Omental fat pad (tissue), 4 donors: ENCODE data around the gene HMG20B. TPM values are rescaled to one million over a fixed set of nuclear protein-coding genes. Genes with fewer than 3 reads are reported as not detected.
"Not testable (repeated sequence)": the region's sequence is repeated elsewhere in the genome, so short reads cannot be mapped to it uniquely, and the experiment has no call there.

Experiments used
- ATAC-seq: fragments of 150-250 bp; one replicate; pipeline ENCODE4 v1.9.1; 2016; ENCODE audit warnings: mild to moderate bottlenecking, moderate library complexity; ENCODE audit not compliant: low FRiP score
- DNase-seq: peaks from one replicate; pipeline ENCODE4 v3.0.0-alpha.2; 2019; ENCODE audit warnings: low spot score
- CTCF ChIP-seq, 3 donors: fragments of 450-650 bp; IDR thresholded peaks; one replicate each; pipeline ENCODE4 v1.5.1; 2016 to 2017; ENCODE audit warnings: antibody characterized with exemption in 3 of 3, mild to moderate bottlenecking in 3 of 3, moderate library complexity in 2 of 3
- total RNA-seq, 4 donors: library from RNA; depleted of rRNA; stranded (reverse); fragments of >200 nt; gene quantifications; one replicate each; pipeline ENCODE4 v1.1.0, GENCODE V29; 2016

Gene HMG20B
- total RNA-seq, 4 donors from 2014 or later, result 60.4 to 95.8 (median 66.5) TPM

DNA sequence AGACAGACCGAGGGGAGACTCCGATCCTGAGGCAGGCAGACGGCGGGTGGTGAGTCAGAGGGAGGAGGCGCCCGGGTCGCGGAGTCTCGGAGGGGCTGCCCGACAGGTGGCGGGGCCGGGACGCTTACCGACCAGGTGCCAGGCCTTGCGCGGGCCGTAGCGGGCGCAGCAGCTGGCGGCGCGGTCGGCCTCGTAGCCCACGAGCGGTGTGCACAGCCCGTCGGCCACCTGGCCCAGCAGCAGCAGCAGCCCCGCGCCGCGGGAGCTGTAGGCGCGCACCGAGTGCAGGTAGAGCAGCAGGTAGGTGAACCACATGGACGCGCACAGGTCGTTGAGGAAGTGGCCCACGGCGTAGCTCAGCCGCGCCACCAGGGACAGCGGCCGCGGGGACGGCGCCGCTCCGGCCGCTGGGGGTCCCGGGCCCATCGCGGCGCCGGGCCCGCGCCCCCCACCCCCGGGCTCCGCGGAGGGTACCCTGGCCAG is 15.7 kb upstream of the HMG20B start:
- no peak for TF ChIP-seq CTCF (IDR thresholded peaks at IDR 0.05)
- DNase-seq (no peak), ATAC-seq (peak; percentile 56)

DNA sequence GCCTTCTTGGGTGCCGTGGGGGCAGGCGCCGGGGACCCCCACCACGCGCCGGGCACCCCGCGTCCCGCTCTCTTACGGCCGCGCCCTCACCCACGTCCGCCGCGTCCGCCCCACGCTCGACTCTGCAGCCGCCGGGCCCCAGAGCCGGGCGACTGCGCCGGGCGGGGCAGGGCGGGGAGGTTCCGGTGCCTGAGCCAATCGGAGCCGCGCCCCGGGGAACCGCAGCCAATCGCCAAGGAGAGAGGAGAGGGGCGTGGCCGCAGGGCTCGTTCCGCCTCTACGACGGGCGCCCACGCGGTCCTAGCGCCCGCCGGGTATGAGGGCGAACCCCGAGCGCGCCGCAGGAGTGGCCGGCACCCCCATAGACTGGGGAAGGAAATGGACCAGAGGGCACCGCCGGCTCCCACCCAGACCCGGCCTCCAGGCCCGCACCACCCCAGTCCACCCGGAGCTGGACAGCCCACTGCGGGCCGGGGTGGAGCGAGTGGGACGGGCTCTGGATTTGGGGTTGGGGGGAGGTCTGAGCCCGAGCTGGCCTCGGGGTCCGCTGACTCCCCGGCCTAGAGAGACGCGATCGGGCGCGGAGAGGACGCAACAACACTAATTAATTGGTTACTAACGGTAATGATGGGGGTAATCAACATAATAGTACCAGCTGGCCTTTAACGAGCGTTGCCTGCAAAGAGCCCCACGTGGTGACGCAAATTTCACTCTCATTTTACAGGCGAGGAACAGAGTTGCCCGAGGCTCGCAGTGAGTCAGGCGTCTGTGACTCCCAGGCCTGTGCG is 15.1 kb upstream of the HMG20B start, which contains the start of gene MFSD12:
Gene MFSD12 (minus strand): TSS at position 126 of the 788 bp plus-strand sequence. CDS start 183 bp downstream, outside the sequence.
- DNase-seq (peak; percentile 66), ATAC-seq (peak; percentile 97)
- TF ChIP-seq CTCF (IDR thresholded peaks at IDR 0.05), result no peak

GRCh38 chr19:3563709-3564524 is 8.8 kb upstream of the HMG20B start:
- no peak for DNase-seq
- ATAC-seq, result no peak
- TF ChIP-seq CTCF (IDR thresholded peaks at IDR 0.05), result no peak

DNA sequence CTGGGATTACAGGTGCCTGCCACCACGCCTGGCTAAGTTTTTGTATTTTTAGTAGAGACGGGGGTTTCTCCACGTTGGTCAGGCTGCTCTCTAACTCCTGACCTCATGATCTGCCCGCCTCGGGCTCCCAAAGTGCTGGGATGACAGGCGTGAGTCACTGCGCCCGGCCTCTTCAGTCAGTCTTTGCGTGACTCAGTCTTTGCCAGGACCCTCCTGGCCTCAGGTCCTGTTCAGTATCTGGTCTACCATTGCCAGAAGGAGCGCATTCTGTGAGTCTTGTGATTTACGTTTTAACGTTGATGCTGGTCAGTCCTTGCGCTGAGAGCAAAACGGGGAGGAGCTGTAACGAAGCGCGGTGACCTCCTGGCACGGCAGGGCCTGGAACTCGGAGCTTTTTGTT is 7.6 kb upstream of the HMG20B start:
- no peak for TF ChIP-seq CTCF (IDR thresholded peaks at IDR 0.05)
- ATAC-seq, result no peak
- no peak for DNase-seq

GRCh38 chr19:3570042-3570441 is 2.7 kb upstream of the HMG20B start:
- not testable (repeated sequence) for ATAC-seq

DNA sequence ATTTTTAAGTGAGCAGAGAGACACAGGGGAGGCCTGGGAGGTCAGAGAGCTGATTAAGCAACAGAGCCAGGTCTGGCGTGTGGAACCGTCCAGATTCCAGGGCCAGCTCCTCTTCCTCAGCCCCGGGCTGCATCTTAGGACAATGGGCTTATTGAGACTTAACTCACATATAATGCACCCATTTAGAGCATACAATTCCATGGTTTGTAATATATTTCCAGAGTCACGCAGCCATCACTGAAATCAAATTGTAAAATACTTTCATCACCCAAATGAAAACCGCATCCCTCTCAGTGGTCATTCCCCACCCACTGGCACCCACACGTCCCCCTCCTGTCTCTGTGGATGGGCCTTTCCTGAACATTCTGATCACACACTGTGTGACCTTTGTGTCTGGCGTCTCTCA is 2.1 kb upstream of the HMG20B start:
- no peak for ATAC-seq
- TF ChIP-seq CTCF (IDR thresholded peaks at IDR 0.05), result no peak
- no peak for DNase-seq

More at GRCh38 chr19:3570042-3570441, 2.7 kb upstream of the HMG20B start:
- DNase-seq, result not testable (repeated sequence)

GRCh38 chr19:3572132-3572854 is 451 bp upstream of the HMG20B start:
- ATAC-seq, result peak; percentile 99
- peak; percentile 97 for DNase-seq
- TF ChIP-seq CTCF (IDR thresholded peaks at IDR 0.05), result no peak
